Mesendoderm (in vitro differentiated cells): ENCODE measurements around the gene PEX11G.
"Not testable (repeated sequence)": the region's sequence is repeated elsewhere in the genome, so short reads cannot be mapped to it uniquely, and the experiment has no call there.

ENCODE experiments used
- DNase-seq: peaks from one replicate; pipeline ENCODE4 v3.0.0; 2013
- H2AK5ac ChIP-seq: 2 replicates; pipeline ENCODE4 v1.6.1; 2013; ENCODE audit warnings: low read length, inconsistent platforms
- H2BK120ac ChIP-seq: 2 replicates; pipeline ENCODE4 v1.6.1; 2013; ENCODE audit warnings: low read depth, mild to moderate bottlenecking, low read length, moderate library complexity, mixed read lengths
- H2BK15ac ChIP-seq: replicated peaks from 2 replicates; pipeline ENCODE4 v1.6.1; 2013; ENCODE audit warnings: low read depth, mild to moderate bottlenecking, moderate library complexity
- H2BK5ac ChIP-seq: 2 replicates; pipeline ENCODE4 v1.6.1; 2013; ENCODE audit warnings: low read length, inconsistent platforms
- H3K18ac ChIP-seq: 2 replicates; pipeline ENCODE4 v1.6.1; 2013; ENCODE audit warnings: mild to moderate bottlenecking, low read length, mixed read lengths
- H3K23ac ChIP-seq: one replicate; pipeline ENCODE4 v1.6.1; 2013; ENCODE audit warnings: low read length
- H3K27ac ChIP-seq: 2 replicates; pipeline ENCODE4 v1.5.1; 2013; ENCODE audit warnings: low read depth, mild to moderate bottlenecking, inconsistent platforms, low read length, moderate library complexity
- H3K27me3 ChIP-seq: 2 replicates; pipeline ENCODE4 v1.6.1; 2013; ENCODE audit warnings: low read length, control low read depth, mild to moderate bottlenecking, inconsistent platforms; ENCODE audit not compliant: insufficient read depth, poor library complexity
- H3K36me3 ChIP-seq: 2 replicates; pipeline ENCODE4 v1.6.1; 2013; ENCODE audit warnings: low read length, inconsistent platforms; ENCODE audit not compliant: control insufficient read depth, insufficient read depth
- H3K4ac ChIP-seq: one replicate; pipeline ENCODE4 v1.6.1; 2013; ENCODE audit warnings: low read depth, mild to moderate bottlenecking, low read length, moderate library complexity
- H3K4me1 ChIP-seq: 2 replicates; pipeline ENCODE4 v1.6.1; 2013; ENCODE audit warnings: low read depth, low read length, inconsistent platforms; ENCODE audit not compliant: control insufficient read depth
- H3K4me2 ChIP-seq: 2 replicates; pipeline ENCODE4 v1.6.1; 2013; ENCODE audit warnings: low read length
- H3K4me3 ChIP-seq: 2 replicates; pipeline ENCODE4 v1.5.1; 2013; ENCODE audit warnings: mild to moderate bottlenecking, low read length
- H3K56ac ChIP-seq: one replicate; pipeline ENCODE4 v1.6.1; 2013; ENCODE audit warnings: low read length
- H3K79me1 ChIP-seq: 2 replicates; pipeline ENCODE4 v1.6.1; 2013; ENCODE audit warnings: low read length, inconsistent platforms
- H3K79me2 ChIP-seq: 2 replicates; pipeline ENCODE4 v1.6.1; 2013; ENCODE audit warnings: mild to moderate bottlenecking, low read length; ENCODE audit not compliant: control insufficient read depth, insufficient read depth
- H3K9ac ChIP-seq: 2 replicates; pipeline ENCODE4 v1.6.1; 2013; ENCODE audit warnings: low read length, inconsistent platforms
- H4K5ac ChIP-seq: one replicate; pipeline ENCODE4 v1.6.1; 2013; ENCODE audit warnings: low read length
- H4K8ac ChIP-seq: one replicate; pipeline ENCODE4 v1.6.1; 2013; ENCODE audit warnings: low read depth, mild to moderate bottlenecking, control low read depth, low read length, moderate library complexity
- WGBS: extraction: QIAGEN DNeasy Blood & Tissue Kit; methylation state at CpG from one replicate; pipeline ENCODE4 v1.1.7; 2013; ENCODE audit warnings: low lambda C conversion rate, missing lambda C conversion rate; ENCODE audit not compliant: insufficient coverage; ENCODE audit errors: extremely low coverage; 5-methylcytosine and 5-hydroxymethylcytosine counted together

The PEX11G gene

GRCh38 chr19:7435586-7435985, 53.2 kb downstream of the PEX11G start:
- H3K27ac ChIP-seq = no peak overlapping the region
- WGBS = no CpG with 5 or more reads among the region's 3 CpGs
- H3K4me1 ChIP-seq = no peaks in the 10 kb centered on the region
- no peak overlapping the region for H3K4ac ChIP-seq
- no peak overlapping the region for H3K23ac ChIP-seq
- no peak overlapping the region for H2AK5ac ChIP-seq
- no peak overlapping the region for H3K9ac ChIP-seq
- no peak overlapping the region for H3K4me3 ChIP-seq
- no peak overlapping the region for H3K4me2 ChIP-seq
- H2BK5ac ChIP-seq = no peak overlapping the region
- H4K8ac ChIP-seq = no peak overlapping the region
- no peaks in the 10 kb centered on the region for H3K27me3 ChIP-seq
- H2BK15ac ChIP-seq = no peak overlapping the region
- no peaks in the 10 kb centered on the region for H3K36me3 ChIP-seq
- no peak for DNase-seq
- no peak overlapping the region for H3K56ac ChIP-seq
- no peak overlapping the region for H3K18ac ChIP-seq
- no peaks in the 10 kb centered on the region for H3K79me1 ChIP-seq
- H2BK120ac ChIP-seq = no peak overlapping the region
- H3K79me2 ChIP-seq = no peaks in the 10 kb centered on the region
- H4K5ac ChIP-seq = no peak overlapping the region

GRCh38 chr19:7434391-7434790, 54.4 kb downstream of the PEX11G start:
- Histone ChIP-seq H3K27me3 (no peaks in the 10 kb centered on the region), H4K5ac (no peak overlapping the region), H3K4me3 (no peak overlapping the region), H3K27ac (no peak overlapping the region), H3K23ac (no peak overlapping the region), H3K18ac (no peak overlapping the region), H2BK15ac (no peak overlapping the region), H2BK5ac (no peak overlapping the region), H3K56ac (no peak overlapping the region), H3K79me2 (no peaks in the 10 kb centered on the region), H3K79me1 (no peaks in the 10 kb centered on the region), H4K8ac (no peak overlapping the region), H3K36me3 (no peaks in the 10 kb centered on the region), H3K9ac (no peak overlapping the region), H2BK120ac (no peak overlapping the region), H3K4me2 (no peak overlapping the region), H3K4ac (no peak overlapping the region), H2AK5ac (no peak overlapping the region), H3K4me1 (no peaks in the 10 kb centered on the region)
- WGBS = no CpG with 5 or more reads among the region's 10 CpGs
- no peak for DNase-seq

GRCh38 chr19:7433456-7433855, 55.4 kb downstream of the PEX11G start:
- WGBS = no CpG with 5 or more reads among the region's 7 CpGs
- H3K4ac ChIP-seq, H3K4me1 ChIP-seq, H2BK120ac ChIP-seq, H4K5ac ChIP-seq, H3K56ac ChIP-seq, H2BK5ac ChIP-seq, H2AK5ac ChIP-seq, H3K18ac ChIP-seq, H3K27ac ChIP-seq, DNase-seq, H3K23ac ChIP-seq, H3K79me1 ChIP-seq, H3K36me3 ChIP-seq, H2BK15ac ChIP-seq, H3K9ac ChIP-seq, H3K4me2 ChIP-seq, H3K79me2 ChIP-seq, H3K27me3 ChIP-seq, H4K8ac ChIP-seq, H3K4me3 ChIP-seq: not testable (repeated sequence)

GRCh38 chr19:7429638-7430282, 59.1 kb downstream of the PEX11G start:
- no peak overlapping the region for H2BK120ac ChIP-seq
- no peak for DNase-seq
- H2AK5ac ChIP-seq = no peak overlapping the region
- H3K18ac ChIP-seq = no peak overlapping the region
- H3K23ac ChIP-seq = no peak overlapping the region
- peaks cover 2% of the 10 kb centered on the region for H3K79me1 ChIP-seq
- no peaks in the 10 kb centered on the region for H3K4me1 ChIP-seq
- H3K27me3 ChIP-seq = no peaks in the 10 kb centered on the region
- H3K9ac ChIP-seq = no peak overlapping the region
- no peak overlapping the region for H3K4me2 ChIP-seq
- no CpG with 5 or more reads among the region's 8 CpGs for whole genome bisulfite sequencing
- no peak overlapping the region for H3K4ac ChIP-seq
- H2BK15ac ChIP-seq = no peak overlapping the region
- H3K27ac ChIP-seq = no peak overlapping the region
- no peak overlapping the region for H3K56ac ChIP-seq
- H3K4me3 ChIP-seq = no peak overlapping the region
- H3K36me3 ChIP-seq = no peaks in the 10 kb centered on the region
- H4K5ac ChIP-seq = no peak overlapping the region
- H3K79me2 ChIP-seq = no peaks in the 10 kb centered on the region
- no peak overlapping the region for H2BK5ac ChIP-seq
- H4K8ac ChIP-seq = no peak overlapping the region

- no peak overlapping the region for H2BK5ac ChIP-seq
- H2BK120ac ChIP-seq = no peak overlapping the region
- no peaks in the 10 kb centered on the region for H3K36me3 ChIP-seq
- H3K4me1 ChIP-seq = no peaks in the 10 kb centered on the region
- H3K79me2 ChIP-seq = no peaks in the 10 kb centered on the region
- H3K4me3 ChIP-seq = no peak overlapping the region
- no peak overlapping the region for H3K9ac ChIP-seq
- no peak overlapping the region for H2BK15ac ChIP-seq
- no peak overlapping the region for H2AK5ac ChIP-seq
- H3K79me1 ChIP-seq = peaks cover 2% of the 10 kb centered on the region
- H3K23ac ChIP-seq = no peak overlapping the region
- DNase-seq = no peak
- no peak overlapping the region for H4K5ac ChIP-seq
- H3K27ac ChIP-seq = no peak overlapping the region
- no peak overlapping the region for H3K4ac ChIP-seq
- H3K4me2 ChIP-seq = no peak overlapping the region
- no peak overlapping the region for H3K56ac ChIP-seq
- H3K27me3 ChIP-seq = no peaks in the 10 kb centered on the region
- no CpG with 5 or more reads among the region's 20 CpGs for WGBS
- H3K18ac ChIP-seq = no peak overlapping the region
- no peak overlapping the region for H4K8ac ChIP-seq
Observed at GRCh38 chr19:7428651-7429113, 60.2 kb downstream of the PEX11G start.

GRCh38 chr19:7427944-7428343, 60.9 kb downstream of the PEX11G start:
- Histone ChIP-seq H3K79me2 (no peaks in the 10 kb centered on the region), H3K56ac (no peak overlapping the region), H4K5ac (no peak overlapping the region), H3K79me1 (peaks cover 2% of the 10 kb centered on the region), H3K4me3 (no peak overlapping the region), H4K8ac (no peak overlapping the region), H3K4me2 (no peak overlapping the region), H3K27ac (no peak overlapping the region), H2BK5ac (no peak overlapping the region), H3K4me1 (no peaks in the 10 kb centered on the region), H3K23ac (no peak overlapping the region), H2BK15ac (no peak overlapping the region), H2AK5ac (no peak overlapping the region), H3K18ac (no peak overlapping the region), H3K9ac (no peak overlapping the region), H3K36me3 (no peaks in the 10 kb centered on the region), H3K4ac (no peak overlapping the region), H3K27me3 (no peaks in the 10 kb centered on the region), H2BK120ac (no peak overlapping the region)
- no peak for DNase-seq
- WGBS = no CpG with 5 or more reads among the region's 5 CpGs
